IPS-15b (cell line): ENCODE results near the gene WNT6.
A peak's percentile ranks its signal among the peaks of the same experiment; 100 is the strongest.

Experiments used
- H3K27me3 ChIP-seq: one replicate; pipeline ENCODE4 v1.6.1; 2013; ENCODE audit warnings: low read length; ENCODE audit not compliant: control insufficient read depth, insufficient read depth
- H3K36me3 ChIP-seq: one replicate; pipeline ENCODE4 v1.6.1; 2013; ENCODE audit warnings: low read length; ENCODE audit not compliant: control insufficient read depth, insufficient read depth
- H3K4me1 ChIP-seq: one replicate; pipeline ENCODE4 v1.6.1; 2013; ENCODE audit warnings: mild to moderate bottlenecking, low read length; ENCODE audit not compliant: control insufficient read depth, insufficient read depth
- H3K4me3 ChIP-seq: one replicate; pipeline ENCODE4 v1.5.1; 2013; ENCODE audit warnings: low read depth, low read length
- H3K9ac ChIP-seq: one replicate; pipeline ENCODE4 v1.6.1; 2013; ENCODE audit warnings: low read depth, mild to moderate bottlenecking, low read length
- H3K9me3 ChIP-seq: one replicate; pipeline ENCODE4 v1.6.1; 2013; ENCODE audit warnings: mild to moderate bottlenecking, low read length; ENCODE audit not compliant: control insufficient read depth, insufficient read depth

WNT6 gene

GRCh38 chr2:218892693-218893348 is 33.2 kb downstream of the WNT6 start:
- Histone ChIP-seq H3K27me3 (peaks cover 100% of the 10 kb centered on the region), H3K4me1 (peaks cover 13% of the 10 kb centered on the region), H3K9ac (no peak overlapping the region)

GRCh38 chr2:218893349-218894150 is 33.9 kb downstream of the WNT6 start:
- Histone ChIP-seq H3K9me3 (no peaks in the 10 kb centered on the region), H3K27me3 (peaks cover 99% of the 10 kb centered on the region), H3K4me3 (peak overlapping the region; percentile 40), H3K4me1 (peaks cover 13% of the 10 kb centered on the region), H3K36me3 (no peaks in the 10 kb centered on the region), H3K9ac (no peak overlapping the region)

More at GRCh38 chr2:218892693-218893348, 33.2 kb downstream of the WNT6 start:
- peak overlapping the region; percentile 40 for H3K4me3 ChIP-seq
- H3K9me3 ChIP-seq: no peaks in the 10 kb centered on the region
- no peaks in the 10 kb centered on the region for H3K36me3 ChIP-seq

GRCh38 chr2:218894151-218894879 is 34.7 kb downstream of the WNT6 start:
- H3K27me3 ChIP-seq: peaks cover 99% of the 10 kb centered on the region
- no peaks in the 10 kb centered on the region for H3K36me3 ChIP-seq
- H3K9me3 ChIP-seq: no peaks in the 10 kb centered on the region
- H3K4me1 ChIP-seq: peaks cover 13% of the 10 kb centered on the region
- peak overlapping the region; percentile 11 for H3K4me3 ChIP-seq
- H3K9ac ChIP-seq: no peak overlapping the region

GRCh38 chr2:218894880-218895157 is 35.2 kb downstream of the WNT6 start:
- Histone ChIP-seq H3K36me3 (no peaks in the 10 kb centered on the region), H3K4me1 (peaks cover 13% of the 10 kb centered on the region), H3K4me3 (peak overlapping the region; percentile 9), H3K9ac (no peak overlapping the region), H3K9me3 (no peaks in the 10 kb centered on the region), H3K27me3 (peaks cover 99% of the 10 kb centered on the region)

DNA sequence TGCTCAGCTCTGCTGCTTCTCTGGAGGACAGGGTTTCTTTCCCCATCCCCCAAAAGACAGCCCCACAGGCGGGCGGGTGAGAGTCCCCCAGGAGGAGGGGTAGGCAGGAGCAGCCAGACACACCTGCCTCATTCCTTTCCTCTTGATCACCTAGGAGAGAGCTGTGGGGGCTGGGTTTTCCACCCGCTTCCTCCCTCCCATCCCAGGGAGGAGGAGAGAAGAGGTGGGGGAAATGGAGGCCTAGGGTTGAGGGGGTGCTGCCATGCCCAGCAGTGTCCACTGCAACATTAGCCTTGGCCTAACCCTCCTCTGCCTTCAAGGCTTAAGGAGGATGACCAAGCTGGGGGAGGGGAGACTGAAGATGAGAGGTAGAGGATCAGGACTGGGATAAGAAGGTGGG is 35.7 kb downstream of the WNT6 start:
- H3K4me1 ChIP-seq: peaks cover 13% of the 10 kb centered on the region
- no peak overlapping the region for H3K9ac ChIP-seq
- no peaks in the 10 kb centered on the region for H3K9me3 ChIP-seq
- H3K27me3 ChIP-seq: peaks cover 96% of the 10 kb centered on the region
- peak overlapping the region; percentile 9 for H3K4me3 ChIP-seq
- no peaks in the 10 kb centered on the region for H3K36me3 ChIP-seq

GRCh38 chr2:218895759-218896500 is 36.3 kb downstream of the WNT6 start:
- H3K9ac ChIP-seq: no peak overlapping the region
- no peaks in the 10 kb centered on the region for H3K9me3 ChIP-seq
- H3K36me3 ChIP-seq: no peaks in the 10 kb centered on the region
- H3K27me3 ChIP-seq: peaks cover 96% of the 10 kb centered on the region
- H3K4me3 ChIP-seq: peak overlapping the region; percentile 50
- H3K4me1 ChIP-seq: peaks cover 13% of the 10 kb centered on the region

DNA sequence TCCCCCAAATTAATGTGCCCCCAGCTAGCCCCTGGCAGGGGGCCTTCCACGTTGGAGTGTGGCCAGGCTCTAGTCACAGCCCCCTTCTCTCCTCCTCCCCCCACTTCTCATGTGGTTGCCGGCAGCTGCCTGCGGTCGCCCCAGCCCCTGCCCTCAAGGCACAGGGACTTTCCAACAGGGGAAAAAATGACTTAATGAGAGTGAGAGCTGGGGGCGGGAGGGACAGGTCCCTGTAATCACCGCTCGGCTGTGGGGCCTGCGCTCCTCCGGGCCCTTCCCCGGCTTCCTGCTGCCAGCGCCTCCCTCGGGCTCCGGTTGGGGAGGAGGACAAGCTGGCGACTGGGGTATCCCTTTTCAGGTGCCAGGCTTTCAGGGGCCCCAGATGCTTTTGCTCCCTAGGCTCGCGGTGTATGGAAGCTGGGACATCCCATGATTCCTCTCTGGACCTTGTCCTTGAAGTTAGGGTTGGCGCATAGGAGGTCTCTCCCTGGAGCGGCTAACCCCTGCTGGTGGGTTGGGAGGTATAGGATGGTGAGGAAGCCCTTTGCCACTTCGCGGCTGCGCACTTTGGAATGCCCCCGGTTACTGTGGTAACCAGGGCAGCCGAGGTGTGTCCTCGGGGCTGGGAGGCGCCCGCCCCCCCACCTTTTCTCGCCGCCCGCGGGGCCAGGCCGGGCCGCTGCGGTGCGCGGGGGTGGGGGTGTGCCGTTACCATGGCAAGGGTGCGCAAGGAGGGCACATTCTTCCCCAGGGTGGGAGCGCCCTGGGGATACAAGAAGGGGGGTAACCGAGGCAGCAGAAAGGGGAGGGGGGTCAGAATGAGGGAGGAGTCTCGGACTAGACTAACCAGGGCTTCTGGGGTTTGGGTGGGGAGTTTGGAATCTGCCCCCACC is 37.1 kb downstream of the WNT6 start:
- Histone ChIP-seq H3K36me3 (no peaks in the 10 kb centered on the region), H3K4me3 (peak overlapping the region; percentile 50), H3K27me3 (peaks cover 96% of the 10 kb centered on the region), H3K9me3 (no peaks in the 10 kb centered on the region), H3K4me1 (peaks cover 13% of the 10 kb centered on the region), H3K9ac (no peak overlapping the region)

DNA sequence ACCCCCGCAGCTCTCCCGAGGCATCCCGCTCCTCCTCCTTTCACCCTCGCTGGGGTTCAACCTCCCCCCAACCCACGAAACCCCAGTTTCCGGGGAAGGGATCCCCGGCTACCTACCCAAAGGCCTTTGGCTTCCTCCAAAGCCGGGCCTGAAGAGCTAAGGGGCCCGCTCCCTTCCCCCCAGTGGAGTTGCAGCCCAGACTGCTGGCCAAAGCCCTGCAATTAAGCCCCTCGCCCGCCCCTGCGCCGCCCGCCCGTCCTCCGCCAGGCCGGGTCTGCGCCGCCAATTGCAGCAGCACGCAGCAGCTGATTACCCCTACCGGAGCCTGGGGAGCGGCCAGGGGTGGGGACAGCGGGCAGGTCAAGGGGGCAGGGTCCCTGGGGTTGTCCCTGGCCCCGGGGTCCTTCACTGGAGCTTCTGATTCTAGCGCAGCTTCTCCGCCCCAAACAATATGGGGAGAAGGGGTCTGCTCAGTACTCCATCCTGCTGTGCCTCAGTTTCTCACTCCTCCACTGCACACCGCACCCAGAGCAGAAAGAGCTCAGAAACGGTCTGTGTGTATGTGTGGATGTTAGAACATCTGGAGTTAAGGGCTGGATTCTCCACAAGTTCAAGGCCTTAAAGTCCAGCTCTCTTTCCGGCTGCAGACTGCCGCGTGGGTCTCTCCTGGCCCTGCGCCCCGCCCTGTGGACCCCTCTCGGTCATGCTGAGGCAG is 37.9 kb downstream of the WNT6 start:
- H3K4me1 ChIP-seq: peaks cover 13% of the 10 kb centered on the region
- H3K9me3 ChIP-seq: no peaks in the 10 kb centered on the region
- H3K9ac ChIP-seq: no peak overlapping the region
- peaks cover 96% of the 10 kb centered on the region for H3K27me3 ChIP-seq
- peak overlapping the region; percentile 50 for H3K4me3 ChIP-seq
- no peaks in the 10 kb centered on the region for H3K36me3 ChIP-seq

DNA sequence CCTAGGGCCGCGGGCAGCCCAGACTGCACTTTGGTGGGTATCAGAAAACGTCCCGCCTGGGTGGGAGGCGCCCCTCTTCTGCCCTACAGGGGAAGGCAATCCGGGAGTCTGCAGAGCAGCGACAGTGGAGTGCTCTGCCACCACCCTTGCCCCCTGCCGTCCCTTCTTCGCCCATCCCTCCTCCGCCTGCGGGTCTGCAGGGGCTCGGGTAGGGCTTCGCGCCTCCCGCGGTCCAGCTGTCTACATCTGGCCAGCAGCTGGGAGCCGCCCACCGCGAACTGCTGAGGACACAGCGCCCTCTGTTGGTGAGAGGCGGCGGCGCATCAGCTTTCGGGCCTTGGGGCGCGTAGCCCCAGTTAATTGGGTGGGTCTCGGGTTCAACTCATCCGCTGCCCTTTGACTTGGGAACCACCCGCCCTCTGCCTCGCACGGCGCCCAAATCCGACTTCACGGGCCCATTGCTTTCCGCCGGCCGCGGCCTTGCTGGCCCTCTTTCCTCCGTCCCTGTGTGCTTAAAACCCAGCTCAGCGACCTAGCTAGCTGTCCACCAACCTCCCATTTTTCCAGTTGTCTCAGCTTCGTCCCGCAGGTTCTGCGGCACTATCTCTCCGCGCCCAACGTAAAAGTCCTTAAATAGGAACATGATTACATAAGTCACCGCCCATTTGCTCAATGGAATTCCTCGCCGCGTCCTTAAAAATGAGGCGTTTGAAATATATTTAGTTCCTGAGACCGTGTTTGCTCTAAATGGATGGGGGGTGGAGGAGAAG is 38.7 kb downstream of the WNT6 start:
- H3K9me3 ChIP-seq: no peaks in the 10 kb centered on the region
- H3K4me3 ChIP-seq: peak overlapping the region; percentile 50
- no peak overlapping the region for H3K9ac ChIP-seq
- peaks cover 93% of the 10 kb centered on the region for H3K27me3 ChIP-seq
- H3K36me3 ChIP-seq: no peaks in the 10 kb centered on the region
- peaks cover 13% of the 10 kb centered on the region for H3K4me1 ChIP-seq

DNA sequence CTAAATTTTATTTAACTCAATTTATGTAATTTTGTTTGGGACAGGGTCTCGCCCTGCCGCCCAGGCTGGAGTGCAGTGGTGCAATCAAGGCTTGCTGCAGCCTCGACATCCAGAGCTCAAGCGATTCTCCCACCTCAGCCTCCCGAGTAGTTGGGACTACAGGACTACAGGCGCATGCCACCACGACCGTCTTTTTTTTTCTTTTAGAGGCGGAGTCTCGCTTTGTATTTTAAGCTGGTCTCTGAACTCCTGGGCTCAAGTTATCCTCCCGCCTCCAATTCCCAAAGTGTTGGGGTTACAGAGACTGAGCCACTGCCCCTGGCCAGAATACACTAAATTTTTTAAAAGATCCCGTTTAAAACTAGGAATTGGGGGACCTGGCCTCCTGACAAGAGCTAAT is 39.5 kb downstream of the WNT6 start:
- Histone ChIP-seq H3K9ac (no peak overlapping the region), H3K27me3 (peaks cover 90% of the 10 kb centered on the region), H3K4me1 (peaks cover 13% of the 10 kb centered on the region), H3K4me3 (no peak overlapping the region), H3K36me3 (no peaks in the 10 kb centered on the region), H3K9me3 (no peaks in the 10 kb centered on the region)
